GM10847 (cell line): ENCODE data around the gene CEP135.

ENCODE experiments used
- POLR2A ChIP-seq: IDR thresholded peaks from 2 replicates; pipeline ENCODE4 v1.6.1; 2011; ENCODE audit not compliant: insufficient read length; ENCODE audit errors: extremely low read depth

The CEP135 gene, protein sequence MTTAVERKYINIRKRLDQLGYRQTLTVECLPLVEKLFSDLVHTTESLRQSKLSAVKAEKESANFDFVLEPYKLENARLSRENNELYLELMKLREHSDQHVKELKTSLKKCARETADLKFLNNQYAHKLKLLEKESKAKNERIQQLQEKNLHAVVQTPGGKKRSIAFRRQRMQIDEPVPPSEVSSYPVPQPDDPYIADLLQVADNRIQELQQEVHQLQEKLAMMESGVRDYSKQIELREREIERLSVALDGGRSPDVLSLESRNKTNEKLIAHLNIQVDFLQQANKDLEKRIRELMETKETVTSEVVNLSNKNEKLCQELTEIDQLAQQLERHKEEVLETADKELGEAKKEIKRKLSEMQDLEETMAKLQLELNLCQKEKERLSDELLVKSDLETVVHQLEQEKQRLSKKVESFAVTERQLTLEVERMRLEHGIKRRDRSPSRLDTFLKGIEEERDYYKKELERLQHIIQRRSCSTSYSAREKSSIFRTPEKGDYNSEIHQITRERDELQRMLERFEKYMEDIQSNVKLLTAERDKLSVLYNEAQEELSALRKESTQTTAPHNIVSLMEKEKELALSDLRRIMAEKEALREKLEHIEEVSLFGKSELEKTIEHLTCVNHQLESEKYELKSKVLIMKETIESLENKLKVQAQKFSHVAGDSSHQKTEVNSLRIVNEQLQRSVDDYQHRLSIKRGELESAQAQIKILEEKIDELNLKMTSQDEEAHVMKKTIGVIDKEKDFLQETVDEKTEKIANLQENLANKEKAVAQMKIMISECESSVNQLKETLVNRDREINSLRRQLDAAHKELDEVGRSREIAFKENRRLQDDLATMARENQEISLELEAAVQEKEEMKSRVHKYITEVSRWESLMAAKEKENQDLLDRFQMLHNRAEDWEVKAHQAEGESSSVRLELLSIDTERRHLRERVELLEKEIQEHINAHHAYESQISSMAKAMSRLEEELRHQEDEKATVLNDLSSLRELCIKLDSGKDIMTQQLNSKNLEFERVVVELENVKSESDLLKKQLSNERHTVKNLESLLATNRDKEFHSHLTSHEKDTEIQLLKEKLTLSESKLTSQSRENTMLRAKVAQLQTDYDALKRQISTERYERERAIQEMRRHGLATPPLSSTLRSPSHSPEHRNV

DNA sequence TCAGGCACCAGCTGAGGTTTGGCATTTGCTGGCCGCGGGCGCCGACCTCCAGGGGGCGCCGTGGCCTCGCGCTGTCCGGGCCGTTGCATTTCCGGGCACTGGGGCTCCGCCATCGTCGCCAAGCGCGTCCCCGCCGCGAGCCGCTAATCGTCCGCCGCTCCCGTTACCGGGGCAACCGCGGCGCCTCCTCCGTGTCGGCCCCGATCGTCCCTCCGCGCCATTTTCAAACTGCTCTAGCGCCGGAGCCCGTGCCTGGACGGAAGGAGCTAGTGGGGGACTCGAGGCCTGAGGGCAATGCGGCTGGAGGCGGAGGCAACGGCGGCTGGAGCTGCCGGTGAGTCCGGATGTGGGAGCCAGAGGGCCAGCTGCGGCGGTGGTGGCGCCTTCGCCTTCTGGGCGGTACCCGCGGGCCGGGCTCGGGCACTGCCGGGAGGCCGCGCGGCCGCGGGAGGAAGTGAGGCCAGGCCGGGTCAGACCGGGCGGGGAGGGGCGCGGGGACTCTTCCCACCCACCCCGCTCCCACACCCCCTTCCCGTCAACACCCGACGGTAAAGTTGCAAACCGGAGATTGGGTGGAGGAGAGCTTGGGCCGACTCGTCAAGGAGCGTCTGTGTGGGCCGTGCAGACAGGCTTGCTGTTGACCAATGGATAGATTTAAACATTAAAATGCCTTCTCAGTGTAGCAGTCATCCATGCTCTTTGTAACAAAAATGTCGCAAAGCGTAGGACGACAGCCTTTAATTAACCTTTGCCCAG lies at the start of gene CEP135:
TSS of gene CEP135 (plus strand) at position 220 of the 756 bp plus-strand sequence. CDS start 3,186 bp downstream, outside the sequence.
- peak; percentile 57 for TF ChIP-seq POLR2A

DNA sequence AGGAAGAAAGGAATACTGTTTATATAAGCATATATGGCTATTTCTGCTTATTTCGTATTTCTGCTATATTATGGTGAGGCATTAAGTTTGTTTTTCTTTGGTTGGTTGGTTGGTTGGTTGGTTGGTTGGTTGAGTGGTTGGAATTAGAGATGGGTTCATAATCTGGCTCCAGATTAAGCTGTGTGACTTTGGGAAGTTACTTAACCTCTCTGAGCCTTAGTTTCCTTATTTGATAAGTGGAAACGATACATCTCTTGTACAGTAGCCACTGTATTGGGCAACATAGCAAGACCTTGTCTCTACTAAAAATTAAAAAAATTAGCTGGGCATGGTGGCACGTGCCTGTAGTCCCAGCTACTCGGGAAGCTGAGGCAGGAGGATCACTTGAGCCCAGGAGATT lies 46.1 kb upstream of the CEP135 start:
- TF ChIP-seq POLR2A, result no peak

DNA sequence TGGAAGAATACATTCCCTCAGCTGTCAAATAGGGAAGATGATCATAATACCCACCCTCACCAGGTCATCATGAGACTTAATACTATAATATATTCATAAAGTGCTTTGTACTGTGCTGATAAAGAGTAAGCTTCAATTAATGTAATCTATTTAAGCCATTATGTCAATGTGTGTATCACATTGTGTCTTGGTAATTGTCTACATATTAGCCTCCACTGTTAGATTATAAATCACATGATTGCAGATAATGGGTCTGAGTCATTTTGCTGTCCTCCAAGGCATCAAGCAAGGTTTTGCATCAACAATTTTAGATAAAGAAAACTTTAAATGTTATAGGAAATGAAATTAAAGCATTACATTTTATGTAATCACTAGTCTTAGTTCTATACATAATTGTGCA lies 45.2 kb upstream of the CEP135 start:
- TF ChIP-seq POLR2A, result no peak

DNA sequence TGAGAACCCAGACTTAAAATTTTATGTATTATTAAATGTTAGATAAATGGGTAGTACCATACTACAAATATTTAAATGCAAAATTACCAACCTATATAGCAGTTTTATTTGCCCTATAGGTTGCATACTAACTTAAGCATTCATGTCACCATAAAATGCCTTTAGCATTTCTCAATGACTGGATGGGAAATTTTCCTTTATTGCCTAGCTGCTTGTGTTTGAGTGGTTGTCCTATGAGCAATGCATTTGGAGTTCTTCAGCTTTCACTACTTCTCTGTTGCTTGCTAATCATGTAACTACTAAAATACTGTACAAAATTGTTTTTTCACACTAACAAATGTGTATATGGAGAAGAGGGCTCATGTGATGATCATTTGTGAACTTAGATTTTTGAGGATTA lies 44.2 kb upstream of the CEP135 start:
- TF ChIP-seq POLR2A, result no peak

DNA sequence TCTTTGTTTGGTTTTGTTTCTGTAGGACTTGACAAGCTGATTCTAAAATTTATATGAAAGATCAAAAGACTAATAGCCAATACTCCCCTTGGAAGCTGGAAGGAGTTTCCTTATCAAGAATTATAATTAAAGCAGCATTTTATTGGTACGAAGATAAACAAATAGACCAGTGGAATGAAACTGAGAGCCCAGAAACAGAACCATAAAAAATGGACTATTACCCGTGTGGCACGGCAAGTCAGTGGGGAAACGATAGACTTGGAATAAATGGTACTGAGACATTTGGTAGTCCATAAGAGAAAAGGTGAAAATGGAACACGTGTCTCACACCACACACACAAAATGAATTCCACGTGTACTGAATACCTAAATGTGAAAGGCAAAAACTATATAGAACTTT lies 42.4 kb upstream of the CEP135 start:
- no peak for TF ChIP-seq POLR2A

DNA sequence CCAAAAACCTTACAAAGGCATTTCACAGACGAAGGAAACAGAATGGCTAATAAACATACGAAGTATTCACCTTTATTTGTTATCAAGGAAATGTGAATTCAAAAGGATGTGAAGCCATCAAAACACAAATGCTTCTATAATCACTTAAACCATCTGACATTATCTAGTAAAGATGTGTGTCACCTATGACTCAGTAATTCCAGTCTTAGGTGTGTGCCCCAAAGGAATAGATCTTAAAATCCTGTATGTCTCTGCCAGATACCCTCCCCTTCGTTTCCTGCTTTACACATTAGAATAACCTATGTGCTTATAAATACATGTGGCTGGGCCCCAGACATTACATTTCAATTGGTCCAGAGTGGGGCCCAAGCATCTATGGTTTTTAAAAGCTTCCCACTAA lies 41.8 kb upstream of the CEP135 start:
- TF ChIP-seq POLR2A, result no peak

DNA sequence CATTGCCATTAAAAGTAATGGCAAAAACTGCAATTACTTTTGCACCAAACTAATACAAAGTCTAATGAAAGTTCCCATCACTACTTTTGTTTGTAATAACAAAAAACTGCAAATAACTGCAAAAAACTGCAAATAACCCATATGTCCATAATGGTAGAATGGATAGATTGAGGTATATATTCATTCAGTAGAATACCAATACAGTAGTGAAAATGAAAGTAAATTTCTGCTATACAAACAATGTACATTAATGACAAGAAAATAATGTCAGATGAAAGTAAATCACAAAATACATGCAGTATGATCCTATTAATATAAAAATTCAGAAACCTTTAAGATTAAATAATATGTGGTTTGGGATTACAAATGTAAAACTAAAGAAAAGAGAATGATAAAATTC lies 41.3 kb upstream of the CEP135 start:
- no peak for TF ChIP-seq POLR2A

DNA sequence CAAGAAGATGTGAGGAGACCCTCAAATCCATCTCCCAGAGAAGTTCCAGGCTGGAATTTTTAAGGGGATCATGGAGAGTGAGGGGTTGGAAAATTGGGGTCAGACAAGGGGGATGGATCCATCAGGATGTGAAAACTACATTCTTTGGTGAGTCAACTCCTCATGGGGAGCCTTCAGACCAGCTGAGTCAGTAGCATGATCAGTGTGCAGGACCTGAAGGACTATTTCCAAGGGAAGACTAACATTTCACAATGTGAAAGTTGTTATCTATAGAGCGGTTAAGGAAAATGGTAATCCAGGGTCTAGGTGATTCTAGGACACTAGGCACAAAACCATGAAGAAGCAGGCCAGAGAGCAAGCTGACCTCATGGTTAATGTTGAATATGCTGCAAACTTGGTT lies 38.6 kb upstream of the CEP135 start:
- TF ChIP-seq POLR2A, result no peak

DNA sequence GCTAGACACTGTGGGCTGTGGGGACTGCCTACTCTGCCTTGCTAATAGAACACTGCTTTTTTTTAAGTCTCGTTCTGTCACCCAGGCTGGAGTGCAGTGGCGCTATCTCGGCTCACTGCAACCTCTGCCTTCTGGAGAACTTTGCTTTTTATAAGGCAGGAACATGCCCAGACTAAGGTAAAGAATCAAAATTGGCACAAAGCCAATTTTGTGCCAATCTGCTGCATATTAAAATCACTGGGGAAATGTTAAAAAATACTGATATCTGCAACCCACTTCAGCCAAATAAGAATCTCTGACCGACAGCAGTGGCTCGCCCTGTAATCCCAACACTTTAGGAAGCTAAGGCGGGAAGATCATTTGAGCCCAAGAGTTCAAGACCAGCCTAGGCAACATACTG lies 36.5 kb upstream of the CEP135 start:
- no peak for TF ChIP-seq POLR2A

DNA sequence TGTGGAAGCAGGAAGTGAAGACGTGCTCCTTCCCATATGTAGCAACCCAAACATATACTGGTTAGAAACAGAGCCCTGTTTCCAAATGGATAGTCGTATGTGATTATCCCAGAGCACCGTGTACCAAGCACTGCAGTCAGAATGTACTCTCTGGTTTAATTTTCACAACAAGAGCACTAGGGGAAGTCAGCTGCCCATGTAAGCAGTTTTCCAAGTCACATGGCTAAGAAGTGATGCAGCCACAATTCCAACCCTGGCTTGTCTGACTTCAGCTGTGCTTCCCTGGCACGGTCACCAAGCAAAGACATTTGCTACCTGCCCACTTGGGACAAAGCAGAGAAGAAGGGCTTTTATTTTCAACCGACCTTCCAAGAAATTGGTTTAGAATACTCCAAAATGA lies 28.2 kb upstream of the CEP135 start:
- no peak for TF ChIP-seq POLR2A

DNA sequence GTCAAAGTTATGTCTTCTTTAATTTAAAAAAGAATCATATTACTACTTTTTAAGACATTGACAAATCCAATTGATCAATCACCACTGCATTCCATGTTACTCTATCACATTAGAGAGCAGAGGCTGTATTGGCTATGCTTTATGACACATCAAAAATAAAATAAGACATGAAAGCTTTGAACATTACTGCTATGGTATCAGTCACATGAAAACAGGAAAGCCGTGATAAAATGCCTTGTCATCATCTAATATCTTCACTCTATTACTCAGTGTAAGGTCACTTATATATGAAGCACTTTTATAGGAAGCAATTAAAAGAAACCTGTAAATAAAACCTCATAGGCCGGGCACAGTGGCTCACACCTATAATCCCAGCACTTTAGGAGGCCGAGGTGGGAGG lies 27.7 kb upstream of the CEP135 start:
- no peak for TF ChIP-seq POLR2A

DNA sequence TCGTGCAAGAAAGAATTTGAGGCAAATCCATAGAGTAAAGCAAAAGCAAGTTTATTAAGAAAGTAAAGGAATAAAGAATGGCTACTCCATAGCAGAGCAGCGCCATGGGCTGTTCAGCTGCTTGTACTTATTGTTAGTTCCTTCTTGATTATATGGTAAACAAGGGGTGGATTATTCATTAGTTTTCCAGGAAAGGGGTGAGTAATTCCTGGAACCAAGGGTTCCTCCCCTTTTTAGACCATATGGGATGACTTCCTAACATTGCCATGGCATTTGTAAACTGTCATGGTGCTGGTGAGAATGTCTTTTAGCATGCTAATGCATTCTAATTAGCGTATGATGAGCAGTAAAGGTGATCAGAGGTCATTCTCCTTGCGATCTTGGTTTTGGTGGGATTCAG lies 23.5 kb upstream of the CEP135 start:
- TF ChIP-seq POLR2A, result no peak

DNA sequence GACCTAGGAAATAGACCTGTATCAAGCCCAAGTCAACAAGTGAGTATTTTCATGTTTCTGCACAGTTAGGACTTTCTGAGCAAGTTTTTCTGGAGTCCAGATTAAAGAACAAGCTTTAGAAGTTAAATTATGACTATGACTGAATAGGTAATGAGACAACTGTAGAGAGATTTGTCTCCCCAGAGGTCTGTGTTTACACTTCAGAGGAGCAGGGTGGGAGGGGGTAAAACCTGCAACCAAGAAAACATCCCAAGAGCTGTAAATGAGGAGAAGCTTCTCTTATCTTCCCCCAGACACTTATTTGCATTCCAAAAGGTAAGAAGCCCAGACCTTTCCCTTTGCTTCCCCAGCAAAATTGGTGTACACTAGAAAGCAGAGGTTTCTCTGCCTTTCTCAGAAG lies 22.1 kb upstream of the CEP135 start:
- TF ChIP-seq POLR2A, result no peak

DNA sequence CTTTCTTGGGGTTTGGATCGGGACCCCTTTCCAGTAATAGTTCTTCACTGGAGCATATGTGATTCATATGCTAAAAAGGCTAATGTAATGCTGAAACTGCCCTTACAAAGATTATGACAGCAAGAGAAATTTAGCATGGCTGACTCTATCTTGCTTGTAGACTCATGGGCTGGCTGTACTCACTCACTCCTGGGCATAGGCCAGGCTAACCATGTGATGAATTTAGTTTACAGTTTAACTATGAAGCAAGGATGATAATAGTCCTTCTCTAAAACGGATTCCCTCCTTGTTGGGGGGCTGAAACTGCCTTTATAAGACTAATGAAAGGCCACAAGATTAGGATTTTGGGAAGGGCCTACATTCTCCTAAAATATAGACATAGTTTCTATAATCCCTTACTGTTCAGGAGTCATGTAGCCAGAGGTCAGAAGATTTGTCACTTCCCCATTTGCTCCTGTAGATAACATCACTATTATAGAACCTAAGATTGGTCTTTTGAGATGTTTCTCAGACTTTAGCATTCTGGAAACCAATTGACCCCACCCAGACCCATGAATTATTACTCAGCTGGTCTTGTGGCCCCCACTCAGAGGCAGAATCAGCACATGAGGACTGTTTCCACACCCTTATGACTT lies 20.8 kb upstream of the CEP135 start:
- no peak for TF ChIP-seq POLR2A
